GM19025 (cell line): ENCODE data around the gene CTSE.

Experiments used
- ATAC-seq: cut with Tn5 transposase; IDR thresholded peaks from one replicate; pipeline ENCODE4 v1.9.1; 2021; ENCODE audit warnings: mild to moderate bottlenecking, low read depth, moderate library complexity; ENCODE audit not compliant: unreplicated experiment

Gene CTSE

DNA sequence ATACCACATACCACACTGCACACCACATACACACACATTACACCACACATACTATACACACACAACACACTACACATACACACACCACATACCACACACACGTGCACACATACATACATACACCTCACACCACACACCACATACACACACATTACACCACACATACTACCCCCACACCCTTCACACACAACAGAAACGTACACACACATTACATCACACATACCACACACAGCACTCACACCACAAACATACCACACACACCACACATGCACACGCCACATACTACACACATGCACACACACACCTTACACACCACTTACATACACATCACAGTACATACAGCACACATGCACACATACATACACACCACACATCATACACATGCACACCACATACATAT is 49.0 kb downstream of the CTSE start:
- ATAC-seq = no peak

DNA sequence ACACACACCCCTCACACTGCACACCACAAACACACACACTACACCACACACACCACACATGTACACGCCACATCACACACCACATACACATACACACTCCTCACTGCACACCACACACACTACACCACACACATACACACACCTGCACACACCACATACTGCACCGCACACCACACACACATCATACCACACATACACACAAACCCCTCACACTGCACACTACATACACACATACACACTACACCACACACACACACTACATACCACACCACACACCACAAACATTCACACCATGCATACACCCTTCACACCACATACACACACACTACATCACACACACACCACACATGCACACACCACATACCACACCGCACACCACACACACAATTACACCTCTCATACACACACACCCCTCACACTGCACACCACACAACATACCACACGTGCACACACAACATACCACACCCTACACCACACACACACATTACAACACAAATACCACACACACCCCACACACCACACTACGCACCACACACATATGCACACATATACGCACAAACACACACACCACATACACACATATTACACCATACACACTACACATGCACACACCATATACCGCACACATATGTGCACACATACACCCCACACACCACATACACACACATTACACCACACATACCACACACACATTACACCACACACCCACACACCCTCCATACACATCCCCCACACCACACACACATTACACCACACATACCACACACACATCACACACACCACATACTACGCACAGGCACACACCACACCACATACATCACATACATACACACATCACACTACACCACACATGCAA is 50.1 kb downstream of the CTSE start:
- ATAC-seq = no peak

DNA sequence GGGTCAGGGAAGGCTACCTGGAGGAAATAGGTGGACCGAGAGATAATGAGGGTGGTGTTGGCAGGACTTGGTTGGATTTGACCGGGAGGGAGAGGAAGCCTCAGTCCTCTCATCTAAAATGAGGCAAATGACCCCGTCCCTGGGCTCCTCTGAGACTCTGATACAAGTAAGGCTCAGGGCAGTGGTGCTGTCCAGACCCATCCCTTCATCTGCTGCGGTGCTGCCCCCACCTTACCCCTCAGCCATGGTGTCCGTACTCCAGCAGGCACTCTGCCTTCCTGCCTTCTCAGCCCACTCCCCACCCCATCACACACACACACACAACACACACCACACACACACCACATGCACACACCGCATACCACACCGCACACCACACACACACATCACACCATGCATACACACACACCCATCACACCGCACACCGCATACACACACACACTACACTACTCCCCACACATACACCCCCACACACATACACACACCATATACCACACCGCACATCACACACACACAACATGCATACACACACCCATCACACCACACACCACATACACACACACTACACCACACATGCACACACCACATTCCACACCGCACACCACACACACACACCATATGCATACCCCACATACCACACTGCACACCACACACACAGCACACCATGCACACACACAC is 51.1 kb downstream of the CTSE start:
- no peak for ATAC-seq

DNA sequence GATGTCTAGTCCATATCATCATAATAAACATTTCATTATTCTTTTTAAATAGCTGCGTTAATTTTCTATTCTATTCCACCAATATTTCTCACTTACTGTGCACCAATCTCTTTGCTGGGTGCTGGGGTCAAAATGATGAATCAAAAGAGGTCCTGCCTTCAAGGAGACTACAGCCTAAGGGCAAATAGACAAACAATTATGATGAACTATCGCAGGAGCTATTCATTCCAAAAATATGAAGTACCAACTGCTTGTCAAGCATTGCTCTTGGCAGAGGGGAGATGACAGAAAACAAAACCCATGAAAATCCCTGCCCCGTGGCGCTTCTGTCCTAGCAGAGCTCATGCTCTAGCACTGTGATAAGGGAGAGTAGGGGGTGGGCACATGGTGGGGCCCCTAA is 51.6 kb downstream of the CTSE start:
- ATAC-seq = no peak

- no peak for ATAC-seq
Measured at GRCh38 chr1:205971082-205971481, 52.6 kb downstream of the CTSE start.

GRCh38 chr1:205970486-205970885 is 53.2 kb downstream of the CTSE start:
- ATAC-seq = no peak

DNA sequence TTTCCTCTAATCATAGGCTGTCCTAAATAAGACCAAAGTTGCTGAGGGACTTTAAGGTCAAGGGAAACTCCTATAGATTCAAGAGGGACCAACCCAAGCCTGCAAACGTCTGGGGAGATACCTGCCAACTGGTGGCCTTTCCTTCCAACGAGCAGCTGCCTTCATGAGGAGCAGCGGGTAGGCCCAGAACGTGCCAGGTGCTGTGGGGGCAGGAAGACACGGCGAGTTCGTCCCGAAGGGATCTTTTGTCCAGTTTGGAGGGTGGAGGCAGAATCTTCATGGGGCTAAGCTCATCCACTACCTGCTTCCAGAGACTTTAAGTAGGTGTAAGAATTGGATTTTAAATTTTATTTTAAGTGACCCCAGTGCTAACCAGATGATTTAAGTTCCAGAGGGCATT is 54.5 kb downstream of the CTSE start:
- no peak for ATAC-seq

DNA sequence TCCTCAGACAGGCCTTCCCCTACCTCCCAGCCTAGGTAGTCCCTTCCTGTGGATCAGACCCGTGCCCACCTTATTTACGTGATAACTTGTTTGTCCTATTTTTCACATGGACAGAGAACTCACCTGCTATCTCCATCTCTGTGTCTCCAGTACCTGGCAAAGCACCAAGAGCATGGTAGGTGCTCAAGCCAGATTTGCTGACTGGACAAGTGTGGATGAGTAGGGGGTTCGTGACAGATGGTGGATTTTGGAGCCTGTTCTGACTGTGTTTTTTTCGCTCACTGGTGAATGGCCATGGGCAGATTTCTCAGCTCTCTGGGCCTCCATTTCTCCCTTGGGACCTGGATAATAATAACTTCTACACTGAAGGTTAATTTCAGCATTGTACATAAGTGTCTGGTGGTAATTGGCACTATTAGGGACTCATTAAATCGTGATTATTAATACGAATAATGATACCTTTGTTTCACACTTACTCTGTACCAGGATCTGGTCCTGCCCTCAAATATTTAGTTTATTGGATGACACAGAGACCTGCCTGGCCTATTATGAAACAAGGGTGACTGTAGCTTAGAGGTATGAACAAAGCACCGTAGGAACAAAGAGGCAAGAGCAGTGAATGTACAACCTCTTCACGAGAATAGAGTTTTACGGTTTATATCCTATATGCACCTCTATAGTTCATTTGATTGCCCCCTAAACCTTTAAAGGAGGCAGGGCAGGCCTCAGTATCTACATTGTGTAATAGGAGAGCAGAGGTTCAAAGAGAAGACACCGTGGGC is 56.0 kb downstream of the CTSE start:
- no peak for ATAC-seq

GRCh38 chr1:205965036-205965884 is 58.4 kb downstream of the CTSE start:
- no peak for ATAC-seq

DNA sequence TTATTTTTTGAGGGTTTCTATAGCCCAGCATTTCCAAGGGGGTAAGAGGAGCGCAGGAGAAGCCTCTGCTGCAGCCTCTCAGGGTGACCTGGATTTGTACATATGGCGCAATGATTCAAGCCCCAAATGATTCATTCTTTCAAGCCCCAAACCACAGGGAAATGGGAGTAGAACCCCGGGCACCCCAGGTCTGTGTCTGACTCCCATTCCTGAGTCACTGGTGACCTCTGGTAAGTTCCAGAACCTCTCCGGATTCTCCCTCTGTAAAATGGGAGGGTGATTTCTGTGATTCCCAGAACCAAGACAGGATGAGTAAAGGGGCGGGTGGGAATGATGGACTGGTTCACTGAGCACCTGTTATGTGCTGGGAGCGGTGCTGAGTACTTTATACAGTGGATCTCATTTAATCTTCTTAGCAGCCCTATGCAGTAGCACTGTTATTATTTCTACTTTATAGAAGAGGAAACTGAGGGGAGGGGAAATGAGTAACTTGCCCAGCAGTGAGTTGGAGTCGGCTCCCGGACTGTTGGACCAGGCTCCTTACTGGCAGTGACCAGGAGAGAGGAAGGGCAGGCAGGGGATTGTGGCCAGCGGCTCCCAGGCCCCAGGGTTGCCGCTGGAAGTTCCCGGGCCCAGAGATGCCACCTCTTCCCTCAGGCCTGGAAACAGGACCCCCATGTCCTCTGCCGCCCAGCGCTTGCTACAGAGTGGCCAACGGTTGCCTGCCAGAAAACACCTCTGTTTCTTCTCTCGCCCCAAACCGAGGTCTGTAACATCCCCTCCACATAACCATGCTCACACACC is 60.1 kb downstream of the CTSE start:
- no peak for ATAC-seq

GRCh38 chr1:205962821-205963221 is 60.9 kb downstream of the CTSE start:
- ATAC-seq = no peak

DNA sequence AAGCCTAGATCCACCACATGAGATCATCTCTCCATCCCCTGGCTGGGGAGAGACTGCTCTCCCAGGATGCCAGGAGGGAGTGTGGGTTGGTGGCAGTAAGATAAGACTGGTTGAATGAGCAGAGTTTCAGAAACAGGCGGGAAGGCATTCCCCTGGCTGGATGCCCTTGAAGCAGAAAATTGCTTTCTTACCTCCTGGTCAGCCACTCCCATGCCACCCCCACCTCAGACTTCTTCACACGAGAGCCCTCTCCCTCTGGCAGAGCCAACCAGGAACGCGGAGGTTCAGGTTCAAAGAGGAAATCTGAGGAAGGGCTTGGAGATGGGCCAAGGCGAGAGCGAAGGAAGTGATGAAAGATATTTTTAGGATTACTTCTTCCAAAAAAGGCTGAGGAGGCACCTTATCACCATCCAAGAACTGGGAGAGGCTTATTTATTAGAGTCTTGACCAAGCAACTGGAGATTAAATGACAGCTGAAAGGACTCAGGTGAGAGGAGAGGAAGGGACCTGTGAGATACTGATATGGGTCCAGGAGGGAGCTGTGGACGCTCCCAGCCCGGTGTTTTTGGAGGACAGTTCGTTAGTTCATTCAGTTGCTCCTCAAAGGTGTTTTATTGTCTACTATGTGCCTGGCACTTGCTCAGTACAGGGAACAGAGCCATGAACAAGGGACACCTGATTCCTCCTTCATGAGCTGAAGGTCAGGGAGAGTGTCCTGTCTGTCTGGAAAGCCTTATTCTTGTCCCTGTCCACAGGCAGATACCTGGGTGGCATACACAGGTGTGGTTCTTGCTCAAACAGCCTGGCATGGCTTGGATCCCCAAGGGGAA is 61.5 kb downstream of the CTSE start:
- no peak for ATAC-seq

GRCh38 chr1:205961405-205961804 is 62.3 kb downstream of the CTSE start:
- ATAC-seq = no peak

DNA sequence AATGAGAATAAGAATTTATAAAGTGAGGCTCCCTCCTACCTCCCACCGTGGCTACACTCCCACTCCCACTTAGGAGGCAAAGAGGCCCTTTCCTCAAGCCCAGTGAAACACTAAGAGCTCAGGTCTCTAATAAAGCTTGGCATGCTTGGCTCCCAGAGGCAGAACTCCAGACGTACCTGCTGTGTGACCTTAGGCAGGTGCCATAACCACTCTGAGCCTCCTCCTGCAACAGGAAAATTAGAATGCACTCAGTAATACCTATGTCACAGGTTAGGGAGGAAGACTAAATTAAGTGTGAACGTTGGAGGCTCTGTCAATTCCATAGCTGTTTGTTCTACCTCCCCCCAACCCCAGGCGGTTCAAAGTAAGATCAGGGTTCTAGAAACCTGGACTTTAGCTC is 63.9 kb downstream of the CTSE start:
- no peak for ATAC-seq
